ENCODE results near the gene PTCRA.

Gene PTCRA

GRCh38 chr6:42923666-42924065 lies 7.8 kb downstream of the PTCRA start:
- H3K4me1 ChIP-seq (ENCODE audit: insufficient read depth, poor library complexity, severe bottlenecking) = peaks cover 9% of the 10 kb centered on the region
- no peak for ATAC-seq (ENCODE audit: low read depth)
- TF ChIP-seq, protein P1, sequence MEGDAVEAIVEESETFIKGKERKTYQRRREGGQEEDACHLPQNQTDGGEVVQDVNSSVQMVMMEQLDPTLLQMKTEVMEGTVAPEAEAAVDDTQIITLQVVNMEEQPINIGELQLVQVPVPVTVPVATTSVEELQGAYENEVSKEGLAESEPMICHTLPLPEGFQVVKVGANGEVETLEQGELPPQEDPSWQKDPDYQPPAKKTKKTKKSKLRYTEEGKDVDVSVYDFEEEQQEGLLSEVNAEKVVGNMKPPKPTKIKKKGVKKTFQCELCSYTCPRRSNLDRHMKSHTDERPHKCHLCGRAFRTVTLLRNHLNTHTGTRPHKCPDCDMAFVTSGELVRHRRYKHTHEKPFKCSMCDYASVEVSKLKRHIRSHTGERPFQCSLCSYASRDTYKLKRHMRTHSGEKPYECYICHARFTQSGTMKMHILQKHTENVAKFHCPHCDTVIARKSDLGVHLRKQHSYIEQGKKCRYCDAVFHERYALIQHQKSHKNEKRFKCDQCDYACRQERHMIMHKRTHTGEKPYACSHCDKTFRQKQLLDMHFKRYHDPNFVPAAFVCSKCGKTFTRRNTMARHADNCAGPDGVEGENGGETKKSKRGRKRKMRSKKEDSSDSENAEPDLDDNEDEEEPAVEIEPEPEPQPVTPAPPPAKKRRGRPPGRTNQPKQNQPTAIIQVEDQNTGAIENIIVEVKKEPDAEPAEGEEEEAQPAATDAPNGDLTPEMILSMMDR (IDR thresholded peaks at IDR 0.05; ENCODE audit: poor library complexity, severe bottlenecking) = no peak

GRCh38 chr6:42925248-42925857 lies 9.5 kb downstream of the PTCRA start:
- no peaks in the 10 kb centered on the region for H3K9me3 ChIP-seq (ENCODE audit: severe bottlenecking)
- H3K27ac ChIP-seq (ENCODE audit: poor library complexity, severe bottlenecking) = no peak overlapping the region
- H3K4me1 ChIP-seq (ENCODE audit: insufficient read depth, poor library complexity, severe bottlenecking) = peaks cover 4% of the 10 kb centered on the region
- no peak for DNase-seq (ENCODE audit: low spot score)
- no peak overlapping the region for H3K4me3 ChIP-seq (ENCODE audit: severe bottlenecking)
- ATAC-seq (ENCODE audit: low read depth) = no peak
- H3K36me3 ChIP-seq (ENCODE audit: low read depth) = no peaks in the 10 kb centered on the region
- H3K27me3 ChIP-seq (ENCODE audit: insufficient read depth, poor library complexity, severe bottlenecking) = no peaks in the 10 kb centered on the region
- TF ChIP-seq, protein P1 (IDR thresholded peaks at IDR 0.05; ENCODE audit: poor library complexity, severe bottlenecking) = no peak

More at GRCh38 chr6:42923666-42924065, 7.8 kb downstream of the PTCRA start:
- no peaks in the 10 kb centered on the region for H3K36me3 ChIP-seq (ENCODE audit: low read depth)
- no peaks in the 10 kb centered on the region for H3K9me3 ChIP-seq (ENCODE audit: severe bottlenecking)
- no peak overlapping the region for H3K27ac ChIP-seq (ENCODE audit: poor library complexity, severe bottlenecking)
- DNase-seq (ENCODE audit: low spot score) = no peak
- no peaks in the 10 kb centered on the region for H3K27me3 ChIP-seq (ENCODE audit: insufficient read depth, poor library complexity, severe bottlenecking)
- no peak overlapping the region for H3K4me3 ChIP-seq (ENCODE audit: severe bottlenecking)

DNA sequence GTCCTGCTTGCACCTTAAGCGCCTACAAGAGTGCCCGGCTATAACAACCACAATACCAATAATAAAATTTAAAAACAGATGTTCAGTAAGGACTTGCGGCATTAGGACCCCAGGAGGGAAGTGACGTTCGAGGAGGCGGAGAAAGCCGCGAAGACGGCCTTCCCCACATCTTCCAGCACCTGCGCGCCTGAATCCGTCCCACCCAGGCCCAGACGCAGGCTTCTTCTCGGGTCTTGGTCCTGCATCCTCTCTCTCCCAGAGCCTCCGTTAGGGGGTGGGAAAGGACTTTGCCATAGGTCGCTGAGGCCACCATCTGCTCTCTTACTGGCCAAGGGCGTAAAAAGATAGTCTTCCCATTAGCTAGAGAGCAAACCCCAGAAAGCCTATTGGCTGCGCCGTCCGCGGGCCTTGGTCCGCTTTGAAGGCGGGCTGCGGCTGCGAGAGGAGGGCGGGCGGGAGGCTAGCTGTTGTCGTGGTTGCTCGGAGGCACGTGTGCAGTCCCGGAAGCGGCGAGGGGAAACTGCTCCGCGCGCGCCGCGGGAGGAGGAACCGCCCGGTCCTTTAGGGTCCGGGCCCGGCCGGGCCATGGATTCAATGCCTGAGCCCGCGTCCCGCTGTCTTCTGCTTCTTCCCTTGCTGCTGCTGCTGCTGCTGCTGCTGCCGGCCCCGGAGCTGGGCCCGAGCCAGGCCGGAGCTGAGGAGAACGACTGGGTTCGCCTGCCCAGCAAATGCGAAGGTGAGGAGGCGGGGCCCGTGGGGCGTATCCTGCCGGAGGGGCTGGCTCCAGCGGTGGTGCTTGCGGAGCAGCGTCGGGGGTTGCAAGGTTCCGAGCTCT lies 13.3 kb downstream of the PTCRA start, which contains the start of gene CNPY3:
CNPY3 (plus strand) TSS at position 495 of the 835 bp plus-strand sequence; CDS start at position 586, 91 bp downstream.
- H3K9me3 ChIP-seq (ENCODE audit: severe bottlenecking) = no peaks in the 10 kb centered on the region
- TF ChIP-seq, protein P1 (IDR thresholded peaks at IDR 0.05; ENCODE audit: poor library complexity, severe bottlenecking) = no peak
- H3K27me3 ChIP-seq (ENCODE audit: insufficient read depth, poor library complexity, severe bottlenecking) = no peaks in the 10 kb centered on the region
- ATAC-seq (ENCODE audit: low read depth) (peak; percentile 91), DNase-seq (ENCODE audit: low spot score) (peak; percentile 96)
- H3K4me3 ChIP-seq (ENCODE audit: severe bottlenecking) = peak within 1 kb of the TSS; percentile 50
- peak within 1 kb of the TSS; percentile 66 for H3K27ac ChIP-seq (ENCODE audit: poor library complexity, severe bottlenecking)
- H3K36me3 ChIP-seq (ENCODE audit: low read depth) = peaks cover 10% of the 10 kb centered on the region
- H3K4me1 ChIP-seq (ENCODE audit: insufficient read depth, poor library complexity, severe bottlenecking) = peaks cover 10% of the 10 kb centered on the region

- H3K27me3 ChIP-seq (ENCODE audit: insufficient read depth, poor library complexity, severe bottlenecking) = no peaks in the 10 kb centered on the region
- peak overlapping the region; percentile 50 for H3K4me3 ChIP-seq (ENCODE audit: severe bottlenecking)
- H3K27ac ChIP-seq (ENCODE audit: poor library complexity, severe bottlenecking) = peak overlapping the region; percentile 66
- H3K4me1 ChIP-seq (ENCODE audit: insufficient read depth, poor library complexity, severe bottlenecking) = peaks cover 10% of the 10 kb centered on the region
- ATAC-seq (ENCODE audit: low read depth) (peak; percentile 3), DNase-seq (ENCODE audit: low spot score) (no peak)
- H3K36me3 ChIP-seq (ENCODE audit: low read depth) = peaks cover 17% of the 10 kb centered on the region
- TF ChIP-seq, protein P1 (IDR thresholded peaks at IDR 0.05; ENCODE audit: poor library complexity, severe bottlenecking) = no peak
- H3K9me3 ChIP-seq (ENCODE audit: severe bottlenecking) = no peaks in the 10 kb centered on the region
Observed at GRCh38 chr6:42929821-42930360, 14.0 kb downstream of the PTCRA start.
